Measurements from ENCODE around the gene C12orf57. TPM values are rescaled to one million over a fixed set of nuclear protein-coding genes. Genes with fewer than 3 reads are reported as not detected.

The C12orf57 gene
- total RNA-seq, 1 experiment from 2014 or later = 158 TPM

DNA sequence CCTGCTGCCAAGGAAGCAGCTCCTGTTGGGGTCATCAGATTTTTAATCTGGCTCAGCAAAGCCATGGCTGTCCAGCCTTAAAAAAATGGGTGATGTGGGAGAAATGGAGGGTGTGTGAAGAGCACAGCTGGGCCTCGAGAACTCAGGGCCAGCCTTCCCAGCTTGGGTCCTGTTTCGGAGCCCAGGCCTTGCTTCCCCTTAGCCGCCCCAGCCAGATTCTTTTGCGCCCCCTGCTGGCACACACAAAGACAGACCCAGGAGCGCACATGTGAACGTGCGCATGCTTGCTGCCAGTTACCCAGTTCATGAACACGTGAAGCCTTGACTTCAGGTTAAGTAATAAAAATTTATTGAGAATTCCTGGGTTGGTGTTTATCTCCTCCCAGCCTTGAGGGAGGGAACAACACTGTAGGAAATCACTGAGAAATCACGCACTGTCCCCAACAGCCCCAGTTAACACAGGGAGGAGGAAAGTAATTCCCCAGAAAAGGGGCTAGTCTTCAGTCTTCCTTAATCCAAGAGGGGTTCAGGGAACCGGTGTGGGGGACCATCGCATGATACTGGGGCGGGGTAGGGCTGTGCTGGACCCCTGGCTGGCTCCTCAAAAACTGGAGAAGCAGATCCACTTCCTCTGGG, 21.3 kb downstream of the C12orf57 start:
- ATAC-seq (peak; percentile 25), DNase-seq (ENCODE audit: low spot score) (peak; percentile 85)
- Mint-ChIP-seq H3K27ac (peak overlapping the region; percentile 95), H3K9me3 (no peaks in the 10 kb centered on the region), H3K4me3 (peak overlapping the region; percentile 75), H3K36me3 (peaks cover 46% of the 10 kb centered on the region), H3K4me1 (peaks cover 60% of the 10 kb centered on the region), H3K27me3 (ENCODE audit: low read depth) (no peaks in the 10 kb centered on the region)
- POLR2A ChIA-PET = interaction anchor here (6.6 kb wide), 1 partner anchor 20 kb away, joined by 167 read pairs; the partner anchor contains the start of genes C12orf57 and RNU7-1
- CTCF ChIA-PET = interaction anchor here (0.5 to 9.7 kb wide), 24 partner anchors 9 to 276 kb away, joined by 3 to 296 read pairs (median 4); partner anchors contain the start of genes ATN1, C12orf57, CDCA3 and LPCAT3
- TF ChIP-seq ELF4 (CRISPR knock-in tag; IDR thresholded peaks at IDR 0.05; ENCODE audit: low read depth) (no peak), GRHL2 (CRISPR knock-in tag; IDR thresholded peaks at IDR 0.05; ENCODE audit: insufficient replicate concordance, severe bottlenecking) (no peak), ATF1 (CRISPR knock-in tag; IDR thresholded peaks at IDR 0.05) (no peak), NFATC4 (CRISPR knock-in tag; IDR thresholded peaks at IDR 0.05) (no peak), OVOL2 (CRISPR knock-in tag; IDR thresholded peaks at IDR 0.05; ENCODE audit: borderline replicate concordance) (no peak), TEAD1 (CRISPR knock-in tag; IDR thresholded peaks at IDR 0.05) (no peak; the same call in 1 of the 2 replicates), JUN (CRISPR knock-in tag; IDR thresholded peaks at IDR 0.05) (no peak), NFE2L1 (CRISPR knock-in tag; IDR thresholded peaks at IDR 0.05) (no peak), RORB (CRISPR knock-in tag; IDR thresholded peaks at IDR 0.05) (no peak), ZNF219 (CRISPR knock-in tag; IDR thresholded peaks at IDR 0.05; ENCODE audit: borderline replicate concordance) (0 out of 2 replicates have a peak, but pooled peaks have one; percentile 12), NR3C1 (CRISPR knock-in tag; conservative IDR thresholded peaks at IDR 0.05; ENCODE audit: low read depth) (no peak), JAZF1 (CRISPR knock-in tag; IDR thresholded peaks at IDR 0.05) (no peak), ZNF121 (CRISPR knock-in tag; IDR thresholded peaks at IDR 0.05) (peak; percentile 24; the same call in 1 of the 2 replicates), GABPB1 (CRISPR knock-in tag; IDR thresholded peaks at IDR 0.05) (no peak)
- TF ChIP-seq, protein P1, sequence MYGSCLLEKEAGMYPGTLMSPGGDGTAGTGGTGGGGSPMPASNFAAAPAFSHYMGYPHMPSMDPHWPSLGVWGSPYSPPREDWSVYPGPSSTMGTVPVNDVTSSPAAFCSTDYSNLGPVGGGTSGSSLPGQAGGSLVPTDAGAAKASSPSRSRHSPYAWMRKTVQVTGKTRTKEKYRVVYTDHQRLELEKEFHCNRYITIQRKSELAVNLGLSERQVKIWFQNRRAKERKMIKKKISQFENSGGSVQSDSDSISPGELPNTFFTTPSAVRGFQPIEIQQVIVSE (CRISPR knock-in tag; IDR thresholded peaks at IDR 0.05; ENCODE audit: borderline replicate concordance) = no peak
- TF ChIP-seq, protein P2, sequence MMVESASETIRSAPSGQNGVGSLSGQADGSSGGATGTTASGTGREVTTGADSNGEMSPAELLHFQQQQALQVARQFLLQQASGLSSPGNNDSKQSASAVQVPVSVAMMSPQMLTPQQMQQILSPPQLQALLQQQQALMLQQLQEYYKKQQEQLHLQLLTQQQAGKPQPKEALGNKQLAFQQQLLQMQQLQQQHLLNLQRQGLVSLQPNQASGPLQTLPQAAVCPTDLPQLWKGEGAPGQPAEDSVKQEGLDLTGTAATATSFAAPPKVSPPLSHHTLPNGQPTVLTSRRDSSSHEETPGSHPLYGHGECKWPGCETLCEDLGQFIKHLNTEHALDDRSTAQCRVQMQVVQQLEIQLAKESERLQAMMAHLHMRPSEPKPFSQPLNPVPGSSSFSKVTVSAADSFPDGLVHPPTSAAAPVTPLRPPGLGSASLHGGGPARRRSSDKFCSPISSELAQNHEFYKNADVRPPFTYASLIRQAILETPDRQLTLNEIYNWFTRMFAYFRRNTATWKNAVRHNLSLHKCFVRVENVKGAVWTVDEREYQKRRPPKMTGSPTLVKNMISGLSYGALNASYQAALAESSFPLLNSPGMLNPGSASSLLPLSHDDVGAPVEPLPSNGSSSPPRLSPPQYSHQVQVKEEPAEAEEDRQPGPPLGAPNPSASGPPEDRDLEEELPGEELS (CRISPR knock-in tag; IDR thresholded peaks at IDR 0.05) = no peak
- TF ChIP-seq, protein P3, sequence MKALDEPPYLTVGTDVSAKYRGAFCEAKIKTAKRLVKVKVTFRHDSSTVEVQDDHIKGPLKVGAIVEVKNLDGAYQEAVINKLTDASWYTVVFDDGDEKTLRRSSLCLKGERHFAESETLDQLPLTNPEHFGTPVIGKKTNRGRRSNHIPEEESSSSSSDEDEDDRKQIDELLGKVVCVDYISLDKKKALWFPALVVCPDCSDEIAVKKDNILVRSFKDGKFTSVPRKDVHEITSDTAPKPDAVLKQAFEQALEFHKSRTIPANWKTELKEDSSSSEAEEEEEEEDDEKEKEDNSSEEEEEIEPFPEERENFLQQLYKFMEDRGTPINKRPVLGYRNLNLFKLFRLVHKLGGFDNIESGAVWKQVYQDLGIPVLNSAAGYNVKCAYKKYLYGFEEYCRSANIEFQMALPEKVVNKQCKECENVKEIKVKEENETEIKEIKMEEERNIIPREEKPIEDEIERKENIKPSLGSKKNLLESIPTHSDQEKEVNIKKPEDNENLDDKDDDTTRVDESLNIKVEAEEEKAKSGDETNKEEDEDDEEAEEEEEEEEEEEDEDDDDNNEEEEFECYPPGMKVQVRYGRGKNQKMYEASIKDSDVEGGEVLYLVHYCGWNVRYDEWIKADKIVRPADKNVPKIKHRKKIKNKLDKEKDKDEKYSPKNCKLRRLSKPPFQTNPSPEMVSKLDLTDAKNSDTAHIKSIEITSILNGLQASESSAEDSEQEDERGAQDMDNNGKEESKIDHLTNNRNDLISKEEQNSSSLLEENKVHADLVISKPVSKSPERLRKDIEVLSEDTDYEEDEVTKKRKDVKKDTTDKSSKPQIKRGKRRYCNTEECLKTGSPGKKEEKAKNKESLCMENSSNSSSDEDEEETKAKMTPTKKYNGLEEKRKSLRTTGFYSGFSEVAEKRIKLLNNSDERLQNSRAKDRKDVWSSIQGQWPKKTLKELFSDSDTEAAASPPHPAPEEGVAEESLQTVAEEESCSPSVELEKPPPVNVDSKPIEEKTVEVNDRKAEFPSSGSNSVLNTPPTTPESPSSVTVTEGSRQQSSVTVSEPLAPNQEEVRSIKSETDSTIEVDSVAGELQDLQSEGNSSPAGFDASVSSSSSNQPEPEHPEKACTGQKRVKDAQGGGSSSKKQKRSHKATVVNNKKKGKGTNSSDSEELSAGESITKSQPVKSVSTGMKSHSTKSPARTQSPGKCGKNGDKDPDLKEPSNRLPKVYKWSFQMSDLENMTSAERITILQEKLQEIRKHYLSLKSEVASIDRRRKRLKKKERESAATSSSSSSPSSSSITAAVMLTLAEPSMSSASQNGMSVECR (CRISPR knock-in tag; IDR thresholded peaks at IDR 0.05; ENCODE audit: borderline replicate concordance) = peak; percentile 63; the same call in 1 of the 2 replicates
- TF ChIP-seq, protein P4, sequence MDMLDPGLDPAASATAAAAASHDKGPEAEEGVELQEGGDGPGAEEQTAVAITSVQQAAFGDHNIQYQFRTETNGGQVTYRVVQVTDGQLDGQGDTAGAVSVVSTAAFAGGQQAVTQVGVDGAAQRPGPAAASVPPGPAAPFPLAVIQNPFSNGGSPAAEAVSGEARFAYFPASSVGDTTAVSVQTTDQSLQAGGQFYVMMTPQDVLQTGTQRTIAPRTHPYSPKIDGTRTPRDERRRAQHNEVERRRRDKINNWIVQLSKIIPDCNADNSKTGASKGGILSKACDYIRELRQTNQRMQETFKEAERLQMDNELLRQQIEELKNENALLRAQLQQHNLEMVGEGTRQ (CRISPR knock-in tag; IDR thresholded peaks at IDR 0.05) = 0 out of 2 replicates have a peak, but pooled peaks have one; percentile 25
- TF ChIP-seq, protein P5, sequence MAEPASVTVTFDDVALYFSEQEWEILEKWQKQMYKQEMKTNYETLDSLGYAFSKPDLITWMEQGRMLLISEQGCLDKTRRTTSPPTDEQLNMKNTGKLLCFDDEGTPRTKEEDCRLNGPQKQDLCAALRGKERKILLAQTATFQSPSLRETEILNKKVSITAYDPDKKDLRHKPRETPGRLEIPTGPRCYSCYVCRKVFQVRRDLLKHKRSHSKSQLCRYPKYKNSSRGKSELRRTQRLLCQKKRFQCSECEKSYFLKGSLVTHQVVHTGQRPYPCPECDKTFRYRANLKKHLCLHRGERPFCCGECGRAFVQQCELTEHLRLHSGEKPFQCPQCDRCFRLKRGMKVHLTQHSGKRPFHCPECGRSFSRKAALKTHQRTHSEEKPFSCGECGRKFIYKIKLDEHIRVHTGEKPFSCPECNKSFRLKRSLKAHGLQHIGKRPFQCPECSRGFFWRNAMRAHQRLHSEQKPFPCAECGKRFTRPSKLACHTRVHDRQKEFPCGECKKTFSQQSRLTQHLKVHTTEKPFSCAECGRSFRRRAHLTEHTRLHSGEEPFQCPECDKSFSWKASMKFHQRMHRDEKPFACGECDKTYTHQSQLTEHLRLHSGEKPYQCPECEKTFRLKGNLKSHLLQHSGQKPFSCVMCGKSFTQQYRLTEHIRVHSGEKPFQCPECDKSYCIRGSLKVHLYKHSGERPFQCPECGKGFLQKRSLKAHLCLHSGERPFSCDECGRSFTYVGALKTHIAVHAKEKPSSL (CRISPR knock-in tag; conservative IDR thresholded peaks at IDR 0.05) = no peak
- TF ChIP-seq, protein P6, sequence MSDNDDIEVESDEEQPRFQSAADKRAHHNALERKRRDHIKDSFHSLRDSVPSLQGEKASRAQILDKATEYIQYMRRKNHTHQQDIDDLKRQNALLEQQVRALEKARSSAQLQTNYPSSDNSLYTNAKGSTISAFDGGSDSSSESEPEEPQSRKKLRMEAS (CRISPR knock-in tag; IDR thresholded peaks at IDR 0.05) = peak; percentile 50; the same call in 1 of the 2 replicates
- TF ChIP-seq, protein P7, sequence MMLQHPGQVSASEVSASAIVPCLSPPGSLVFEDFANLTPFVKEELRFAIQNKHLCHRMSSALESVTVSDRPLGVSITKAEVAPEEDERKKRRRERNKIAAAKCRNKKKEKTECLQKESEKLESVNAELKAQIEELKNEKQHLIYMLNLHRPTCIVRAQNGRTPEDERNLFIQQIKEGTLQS (CRISPR knock-in tag; conservative IDR thresholded peaks at IDR 0.05) = no peak
- TF ChIP-seq, protein P8, sequence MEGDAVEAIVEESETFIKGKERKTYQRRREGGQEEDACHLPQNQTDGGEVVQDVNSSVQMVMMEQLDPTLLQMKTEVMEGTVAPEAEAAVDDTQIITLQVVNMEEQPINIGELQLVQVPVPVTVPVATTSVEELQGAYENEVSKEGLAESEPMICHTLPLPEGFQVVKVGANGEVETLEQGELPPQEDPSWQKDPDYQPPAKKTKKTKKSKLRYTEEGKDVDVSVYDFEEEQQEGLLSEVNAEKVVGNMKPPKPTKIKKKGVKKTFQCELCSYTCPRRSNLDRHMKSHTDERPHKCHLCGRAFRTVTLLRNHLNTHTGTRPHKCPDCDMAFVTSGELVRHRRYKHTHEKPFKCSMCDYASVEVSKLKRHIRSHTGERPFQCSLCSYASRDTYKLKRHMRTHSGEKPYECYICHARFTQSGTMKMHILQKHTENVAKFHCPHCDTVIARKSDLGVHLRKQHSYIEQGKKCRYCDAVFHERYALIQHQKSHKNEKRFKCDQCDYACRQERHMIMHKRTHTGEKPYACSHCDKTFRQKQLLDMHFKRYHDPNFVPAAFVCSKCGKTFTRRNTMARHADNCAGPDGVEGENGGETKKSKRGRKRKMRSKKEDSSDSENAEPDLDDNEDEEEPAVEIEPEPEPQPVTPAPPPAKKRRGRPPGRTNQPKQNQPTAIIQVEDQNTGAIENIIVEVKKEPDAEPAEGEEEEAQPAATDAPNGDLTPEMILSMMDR (IDR thresholded peaks at IDR 0.05) = peak; percentile 71
